NCI-H1417 (cell line): ENCODE measurements around the gene SEC16B.

Experiments used
- DNase-seq, 3 experiments: peaks; one replicate each; lab custom pipeline; 2025; lab: John Stamatoyannopoulos, UW

SEC16B gene

DNA sequence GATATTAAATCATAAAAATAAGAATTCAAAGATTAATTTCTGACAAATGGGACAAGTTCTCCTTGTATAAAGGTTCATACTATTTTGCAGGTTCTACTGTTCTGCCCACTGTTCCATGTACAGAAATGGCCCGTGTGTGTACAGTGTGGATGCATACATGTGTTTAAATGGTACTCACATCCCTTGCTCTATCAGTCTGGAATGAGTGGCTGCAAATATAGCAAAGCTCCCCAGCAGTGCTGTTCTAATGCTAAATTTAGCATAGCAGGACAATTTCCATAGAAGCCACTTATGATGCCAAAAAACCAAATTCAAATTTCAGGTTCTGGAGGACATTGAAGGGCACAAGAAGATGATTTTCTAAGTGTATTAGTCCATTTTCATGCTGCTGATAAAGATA, 9.4 kb upstream of the SEC16B start:
- no peak for DNase-seq

DNA sequence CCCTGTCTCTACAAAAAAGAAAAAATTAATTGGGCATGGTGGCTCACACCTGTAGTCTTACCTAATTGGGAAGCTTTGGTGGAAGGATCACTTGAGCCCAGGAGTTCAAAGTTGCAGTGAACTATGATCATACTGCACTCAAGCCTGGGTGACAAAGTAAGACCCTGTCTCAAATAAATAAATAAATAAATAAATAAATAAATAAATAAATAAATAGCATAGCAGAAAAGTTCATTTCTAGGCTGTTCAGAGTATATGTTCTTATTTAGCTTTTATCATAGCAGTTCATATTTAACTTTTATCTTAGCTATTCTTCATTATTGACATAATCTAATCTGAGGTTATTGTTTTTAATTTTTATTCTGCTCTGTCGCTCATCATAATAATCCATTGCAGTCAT, 8.7 kb upstream of the SEC16B start:
- no peak for DNase-seq

DNA sequence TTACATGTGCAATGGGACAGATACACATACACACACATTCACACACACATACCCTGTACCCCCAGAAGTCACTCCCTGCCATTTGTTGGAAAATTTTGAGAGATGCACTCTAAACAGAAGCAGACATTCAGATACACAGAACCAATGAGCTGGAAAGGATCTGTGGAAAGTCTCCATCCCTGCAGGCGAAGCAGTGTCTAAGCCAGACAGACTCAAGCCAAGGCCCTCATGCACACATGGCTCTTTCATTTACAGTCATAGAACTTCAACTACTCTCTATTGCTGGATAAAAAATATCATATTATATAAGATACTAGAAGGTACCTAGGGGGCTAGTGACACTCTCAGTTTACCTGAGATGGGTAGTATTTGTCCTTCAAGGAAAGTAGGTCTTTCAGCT, 7.3 kb upstream of the SEC16B start:
- DNase-seq: no peak

DNA sequence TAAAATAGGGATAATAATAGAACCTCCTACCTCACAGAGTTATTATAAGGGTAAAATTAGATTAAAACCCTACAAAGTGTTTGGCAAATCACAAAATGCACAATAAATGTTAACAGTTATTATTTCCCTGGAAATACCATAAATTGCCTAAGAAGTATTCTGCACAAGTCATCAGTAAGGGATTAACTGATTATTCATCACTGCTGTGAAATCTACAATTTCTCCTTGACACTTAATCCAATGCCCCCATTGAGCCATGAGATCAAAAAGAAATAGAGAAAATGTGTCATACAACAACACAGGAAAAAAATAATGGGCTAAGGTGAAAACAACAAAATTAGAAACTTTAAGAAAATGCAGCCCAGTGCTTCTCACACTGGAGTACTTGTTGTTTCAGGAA, 6.7 kb upstream of the SEC16B start:
- DNase-seq: no peak

DNA sequence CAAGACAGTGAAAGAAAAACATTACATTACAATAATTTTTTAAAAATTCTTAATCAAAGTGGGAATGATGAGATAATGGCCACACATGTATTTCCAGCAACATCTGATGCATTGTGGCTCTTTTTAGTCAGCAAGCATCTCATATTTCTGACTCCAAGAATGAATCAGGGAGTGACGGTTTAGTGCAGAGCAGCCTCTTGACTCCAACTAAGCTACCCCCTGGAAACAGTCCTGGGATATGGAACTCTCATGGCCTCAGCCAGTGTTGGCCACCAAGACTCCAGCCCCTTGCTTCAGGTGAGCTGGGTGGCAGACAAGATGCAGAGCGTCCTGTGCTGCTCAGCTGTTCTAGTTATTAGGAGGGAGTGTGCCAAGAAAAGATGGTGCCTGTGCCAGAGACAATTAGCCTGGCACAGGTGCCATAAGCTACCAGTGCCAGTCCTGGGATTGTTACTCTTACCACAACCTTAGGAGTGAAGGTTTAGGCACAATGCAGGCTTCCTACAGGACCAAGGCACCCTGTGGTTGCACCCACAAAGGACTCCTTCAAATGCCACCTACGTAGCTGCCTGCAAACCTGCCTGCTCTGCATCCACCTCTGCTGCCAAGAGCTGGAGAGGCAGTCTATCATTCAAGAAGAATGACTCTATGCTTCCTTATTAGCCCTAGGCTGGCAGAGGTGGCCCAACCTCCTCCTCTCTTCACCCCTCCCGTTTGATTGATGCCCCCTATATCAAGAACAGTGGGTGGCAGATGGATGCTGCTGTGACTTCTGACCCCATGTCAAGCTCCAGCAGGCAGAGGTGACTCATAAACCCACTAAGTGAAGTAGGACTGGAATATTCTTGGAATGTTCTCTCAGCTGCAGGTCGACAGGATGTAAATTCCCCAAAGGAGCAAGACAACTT, 6.0 kb upstream of the SEC16B start:
- no peak for DNase-seq

DNA sequence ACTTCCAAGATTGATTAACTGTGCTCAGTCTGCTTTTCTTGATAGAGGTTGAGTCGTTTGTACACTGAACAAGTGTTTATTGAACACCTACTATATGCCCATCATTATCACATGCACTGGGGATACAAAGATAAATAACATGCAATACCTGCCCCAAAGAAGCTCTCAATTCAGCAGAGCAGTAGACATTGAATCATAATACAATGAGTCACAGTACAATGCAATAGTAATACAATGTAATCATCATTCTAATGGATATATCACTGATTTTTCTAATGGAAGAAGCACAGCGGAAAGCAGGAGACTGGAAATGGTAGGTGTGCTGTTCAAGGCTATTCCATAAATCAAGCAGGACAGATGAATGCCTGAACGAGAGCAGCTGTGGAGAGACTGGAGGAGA, 3.7 kb upstream of the SEC16B start:
- no peak for DNase-seq

DNA sequence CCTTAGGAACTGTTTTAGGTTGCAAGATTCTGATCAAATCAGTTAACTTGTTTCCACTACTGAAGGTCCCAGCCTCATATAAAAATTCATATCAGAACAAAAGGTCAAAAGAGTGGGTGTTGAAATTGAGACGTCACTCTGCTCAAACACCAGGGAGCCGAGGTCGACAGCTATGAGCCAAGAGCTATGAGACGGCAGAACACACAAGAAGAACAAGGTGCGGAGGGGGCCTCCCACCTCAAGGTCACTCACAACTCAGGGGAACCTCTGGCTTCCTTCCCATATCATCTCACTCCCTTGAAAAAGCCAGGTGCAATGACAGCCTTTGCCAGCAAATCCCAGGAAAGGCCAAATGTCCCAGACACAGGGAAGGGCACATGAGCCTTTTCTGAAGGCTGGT, 749 bp downstream of the SEC16B start:
- no peak for DNase-seq

DNA sequence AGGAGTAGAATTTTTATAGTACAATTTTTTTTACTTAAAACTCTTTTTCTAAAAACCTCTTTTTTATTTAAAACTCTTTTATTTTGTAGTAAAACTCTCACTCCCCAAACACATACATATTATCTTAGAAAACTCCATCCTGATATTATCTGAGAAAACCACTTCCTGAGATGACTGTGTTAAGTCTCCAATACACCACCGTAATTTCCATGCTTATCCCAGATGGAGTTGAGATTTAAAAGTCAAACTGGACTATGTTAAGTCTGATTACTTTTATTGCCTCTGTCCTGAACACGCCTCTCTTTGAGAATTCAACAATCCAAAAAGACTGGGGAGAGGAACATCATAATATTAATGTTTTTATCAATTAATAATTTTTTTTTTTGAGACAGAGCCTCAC, 3.7 kb downstream of the SEC16B start:
- DNase-seq: no peak

DNA sequence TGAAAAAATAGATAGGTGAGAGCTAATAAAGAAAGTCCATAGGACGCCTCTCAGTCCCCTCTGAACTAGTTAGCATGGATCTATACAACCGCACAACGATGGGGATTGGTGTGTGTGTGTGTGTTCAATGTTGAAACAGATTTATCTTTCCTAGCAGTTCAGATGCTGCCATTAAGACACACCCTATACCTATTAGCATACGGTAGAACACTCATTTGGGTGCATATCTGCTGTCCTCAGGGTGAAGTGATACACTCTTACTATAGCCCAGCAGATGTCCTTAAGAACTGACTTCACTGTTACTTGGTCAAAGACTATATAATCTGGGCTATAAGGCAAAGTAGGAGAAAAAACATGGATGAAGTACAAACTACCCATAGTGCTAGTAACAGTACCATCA, 4.6 kb downstream of the SEC16B start:
- DNase-seq: no peak

DNA sequence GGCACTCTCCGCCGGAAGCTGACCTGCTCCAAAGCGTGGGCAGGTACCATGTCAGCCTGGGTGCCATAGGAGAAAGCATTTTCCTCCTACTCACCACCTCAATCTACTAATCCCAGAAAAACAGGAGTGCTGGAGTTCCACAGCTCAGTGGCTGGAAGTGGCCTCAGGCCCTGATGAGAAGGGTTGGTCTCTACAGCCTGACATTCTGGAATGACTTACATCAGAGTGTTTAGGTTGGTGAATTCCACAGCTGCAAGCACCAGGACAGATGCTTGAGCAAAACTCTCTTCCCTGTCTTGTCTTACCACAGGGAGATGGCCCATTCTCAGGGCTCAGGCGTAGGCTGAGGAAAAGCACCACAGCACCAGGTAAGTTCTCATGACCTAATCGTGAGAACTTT, 5.5 kb downstream of the SEC16B start:
- DNase-seq: no peak

DNA sequence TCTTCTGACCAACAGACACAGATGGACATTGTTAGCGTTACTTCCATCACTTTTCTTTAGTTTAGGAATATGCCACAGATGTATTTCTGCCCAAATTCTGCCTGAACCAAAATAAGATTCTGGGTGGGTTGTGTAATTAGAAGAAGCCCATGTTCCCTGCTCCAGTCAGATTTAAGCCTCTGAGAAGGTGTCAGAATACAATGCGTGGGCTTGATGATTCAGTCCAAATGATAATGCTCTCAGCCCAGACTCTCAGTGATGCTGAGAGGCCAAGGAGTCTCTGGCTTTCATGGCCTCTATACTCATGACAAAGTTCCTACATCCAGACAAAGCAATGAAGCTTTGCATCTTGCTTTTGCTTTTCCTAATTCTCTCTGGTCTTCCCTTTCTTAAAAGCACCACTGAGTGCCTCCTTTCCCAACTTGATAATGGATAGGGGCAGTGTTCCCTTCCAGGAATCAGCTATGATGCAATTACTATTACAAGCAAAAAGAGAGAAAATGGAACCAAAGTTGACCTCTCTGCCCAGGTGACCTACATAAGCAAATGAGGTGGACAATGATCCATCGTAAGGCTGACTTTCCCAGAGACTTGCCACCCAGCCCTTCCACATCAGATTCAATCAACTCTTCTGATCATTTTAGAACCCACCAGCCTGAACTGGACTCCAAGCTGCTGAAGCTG, 8.8 kb downstream of the SEC16B start:
- no peak for DNase-seq

DNA sequence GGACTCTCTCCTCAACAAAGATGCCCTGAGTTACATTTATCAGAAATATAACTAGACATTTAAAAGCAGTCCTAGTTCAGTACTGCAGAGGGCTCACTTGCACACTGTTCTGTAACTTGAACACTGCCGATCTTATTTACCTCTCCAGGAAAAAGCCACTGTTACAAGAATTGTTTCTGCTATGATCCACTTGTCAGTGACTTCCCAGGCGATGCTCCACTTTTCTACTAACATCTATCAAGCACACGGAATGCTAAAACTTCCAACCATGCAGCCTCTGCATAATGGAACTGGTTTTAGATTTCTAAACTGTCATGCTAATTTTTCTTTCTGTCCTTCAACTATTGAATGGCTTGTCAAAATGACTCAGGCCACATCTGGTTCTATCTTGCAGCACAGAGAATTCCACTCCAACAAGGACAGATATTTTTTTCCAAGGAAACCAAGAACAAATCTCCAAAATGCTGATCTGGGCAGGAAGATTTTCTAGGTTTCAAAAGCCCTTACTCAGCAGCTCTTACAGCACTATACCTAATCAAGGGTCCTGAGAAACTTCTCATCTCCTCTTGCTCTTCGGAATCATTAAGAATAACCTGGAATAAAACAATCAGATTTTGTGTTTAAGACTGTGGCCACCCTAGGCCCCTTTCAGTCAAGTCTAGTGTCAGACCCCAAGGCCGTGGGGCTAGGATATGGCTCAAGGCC, 9.9 kb downstream of the SEC16B start:
- DNase-seq: peak in 1 of 3 experiments; percentile 39

DNA sequence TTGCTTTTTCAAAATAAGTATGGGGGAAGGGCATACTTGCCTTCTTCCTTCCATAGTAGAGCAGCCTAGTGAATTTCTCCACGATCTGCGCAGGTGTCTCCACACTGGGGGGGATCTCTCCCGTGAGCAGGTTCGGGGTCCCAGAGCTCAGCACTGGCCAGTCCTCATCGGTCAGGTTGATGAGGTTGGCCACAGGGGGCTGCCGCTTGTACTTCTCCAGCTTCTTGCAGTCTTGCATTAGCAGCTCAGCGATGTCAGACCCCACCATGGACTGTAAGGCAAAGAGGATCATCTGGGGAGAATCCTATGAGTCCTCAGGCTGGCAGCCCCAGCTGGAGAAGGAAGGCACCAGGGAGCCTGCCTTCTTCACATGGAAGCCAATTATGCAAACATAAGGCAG, 11.8 kb downstream of the SEC16B start:
- DNase-seq: no peak

DNA sequence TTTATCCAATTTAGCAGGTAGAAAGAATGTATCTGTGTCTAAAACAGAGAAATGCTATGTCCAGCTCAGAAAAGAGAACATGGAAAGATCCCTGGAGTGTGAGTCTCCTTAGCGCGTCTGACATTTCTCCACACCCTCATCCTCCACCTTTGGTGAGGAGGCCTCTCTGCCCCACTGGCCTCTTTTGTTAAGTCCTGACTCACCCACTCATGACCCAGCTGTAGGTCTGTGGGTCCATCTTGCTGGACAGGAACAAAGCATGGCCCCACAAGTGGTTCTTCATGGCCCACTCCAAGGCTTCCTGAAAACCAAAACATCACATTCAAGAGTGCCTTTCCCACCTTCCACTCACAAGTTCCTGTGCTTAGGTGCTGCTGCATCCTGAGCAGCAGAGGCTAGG, 15.8 kb downstream of the SEC16B start:
- DNase-seq: no peak

DNA sequence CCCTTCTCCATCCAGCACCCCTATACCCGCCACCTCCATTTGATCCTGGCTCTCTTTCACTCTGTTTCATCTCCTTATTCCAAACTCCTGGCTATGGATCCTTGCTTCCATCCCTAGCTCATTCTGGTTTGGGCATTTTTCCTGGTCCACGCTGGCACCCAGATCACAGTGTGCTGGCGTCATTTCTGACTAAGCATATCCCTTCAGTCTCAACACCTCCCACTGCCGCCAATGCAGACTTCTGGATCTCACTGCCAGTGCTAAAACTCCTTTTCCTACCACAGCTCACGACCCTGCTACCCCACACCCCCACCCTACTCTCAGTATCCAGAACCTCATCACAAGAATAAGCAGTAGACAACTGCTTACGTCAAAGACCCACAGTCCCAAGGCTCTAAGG, 16.3 kb downstream of the SEC16B start:
- DNase-seq: no peak

DNA sequence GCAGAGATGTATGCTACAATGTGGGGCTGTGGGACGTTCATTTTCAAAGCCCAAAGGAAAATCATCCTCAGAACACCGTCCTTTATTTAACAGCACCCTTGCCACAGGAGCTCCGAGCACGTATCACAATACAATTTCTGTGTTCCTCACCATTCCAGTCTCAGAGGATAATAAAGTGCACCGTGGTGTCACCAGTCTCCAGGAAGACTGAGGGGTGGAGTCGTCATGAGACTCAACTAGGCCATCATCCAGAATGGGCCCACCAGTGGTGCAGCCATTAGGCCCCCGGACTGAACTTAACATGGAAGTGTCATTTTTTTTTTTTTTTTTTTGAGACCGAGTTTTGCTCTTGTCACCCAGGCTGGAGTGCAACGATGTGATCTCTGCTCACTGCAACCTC, 17.2 kb downstream of the SEC16B start:
- no peak for DNase-seq

DNA sequence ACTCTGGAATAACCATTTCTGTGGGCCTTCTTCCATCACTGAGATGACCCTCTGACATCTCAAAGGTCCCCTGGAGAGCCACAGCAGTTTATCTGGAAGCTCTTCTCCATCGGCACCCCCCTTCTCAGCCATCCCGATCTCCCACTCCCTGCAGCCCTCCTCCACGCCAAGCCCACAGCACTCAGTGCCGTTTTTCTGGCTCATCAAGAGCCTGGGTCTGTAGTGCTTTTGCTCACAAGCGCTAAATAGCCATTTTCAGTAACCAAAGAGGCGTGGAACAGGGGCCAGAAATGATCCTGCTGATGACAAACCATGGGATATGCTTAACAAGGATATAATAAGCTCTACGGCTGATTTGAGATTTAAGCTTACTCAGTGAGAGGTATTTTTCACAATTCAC, 17.6 kb downstream of the SEC16B start:
- DNase-seq: no peak

DNA sequence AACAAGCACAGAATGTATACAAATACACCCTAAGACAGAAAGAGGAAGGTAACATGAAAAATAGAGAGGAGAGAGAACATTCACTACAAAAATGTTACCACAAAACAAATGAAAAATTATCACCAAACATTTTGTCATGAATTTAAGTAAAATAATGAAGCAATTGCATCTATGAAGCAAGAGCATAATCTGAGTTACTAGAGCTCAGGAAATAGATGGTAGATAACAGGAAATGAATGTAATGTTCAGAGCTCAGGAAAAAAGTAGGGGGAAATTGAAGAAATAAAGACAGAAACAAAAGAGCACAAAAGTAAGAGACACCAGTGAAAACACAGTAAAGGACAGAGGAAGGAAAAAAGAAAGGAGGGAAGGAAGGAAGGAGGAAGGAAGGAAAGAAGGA, 19.4 kb downstream of the SEC16B start:
- DNase-seq: no peak

DNA sequence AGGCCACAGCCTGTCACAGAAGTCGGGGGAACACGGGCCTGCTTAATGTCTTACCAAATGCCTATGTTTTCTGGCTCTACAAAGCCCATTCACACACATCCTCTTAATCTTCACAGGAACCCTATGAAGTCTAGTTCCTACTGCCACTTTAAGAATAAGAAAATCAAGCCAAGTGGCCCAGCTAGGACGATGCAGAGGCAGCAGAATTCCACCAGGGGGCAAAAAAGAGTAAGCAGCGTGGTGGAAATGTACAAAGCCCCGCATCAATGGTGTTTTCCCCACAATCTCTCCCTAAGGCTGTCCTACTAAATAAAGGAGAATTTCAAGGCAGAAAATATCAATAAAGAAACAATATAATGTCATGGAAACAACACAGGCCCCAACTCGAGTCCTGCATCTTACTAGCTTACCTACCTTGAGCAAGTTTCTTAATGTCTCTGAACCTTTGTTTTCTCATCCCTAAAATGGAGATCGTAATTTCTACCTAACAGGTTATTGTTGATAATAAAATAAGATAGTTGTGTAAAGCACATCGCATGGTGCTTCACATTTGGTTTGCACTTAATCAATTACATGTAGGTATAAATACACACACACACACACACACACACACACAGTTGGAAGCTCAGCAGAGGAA, 21.4 kb downstream of the SEC16B start:
- peak; percentile 47 to 89 (median 82) for DNase-seq

DNA sequence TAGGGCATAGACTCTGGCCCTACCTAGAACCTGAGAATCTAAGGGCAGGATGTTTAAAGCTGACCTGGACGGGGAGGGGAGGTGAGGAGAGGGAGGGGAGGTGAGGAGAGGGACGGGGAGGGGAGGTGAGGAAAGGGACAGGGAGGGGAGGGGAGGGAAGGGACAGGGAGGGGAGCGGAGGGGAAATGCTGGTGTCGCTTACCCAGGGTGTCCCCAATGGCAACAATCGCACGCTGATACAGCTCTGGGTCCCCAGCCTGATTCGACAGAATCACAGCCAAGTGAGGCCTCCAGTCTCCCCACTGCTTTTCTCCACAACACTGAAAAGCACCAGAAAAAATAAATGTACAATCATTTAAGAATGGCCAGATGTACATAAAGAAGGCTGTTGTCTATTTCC, 22.2 kb downstream of the SEC16B start:
- no peak for DNase-seq

DNA sequence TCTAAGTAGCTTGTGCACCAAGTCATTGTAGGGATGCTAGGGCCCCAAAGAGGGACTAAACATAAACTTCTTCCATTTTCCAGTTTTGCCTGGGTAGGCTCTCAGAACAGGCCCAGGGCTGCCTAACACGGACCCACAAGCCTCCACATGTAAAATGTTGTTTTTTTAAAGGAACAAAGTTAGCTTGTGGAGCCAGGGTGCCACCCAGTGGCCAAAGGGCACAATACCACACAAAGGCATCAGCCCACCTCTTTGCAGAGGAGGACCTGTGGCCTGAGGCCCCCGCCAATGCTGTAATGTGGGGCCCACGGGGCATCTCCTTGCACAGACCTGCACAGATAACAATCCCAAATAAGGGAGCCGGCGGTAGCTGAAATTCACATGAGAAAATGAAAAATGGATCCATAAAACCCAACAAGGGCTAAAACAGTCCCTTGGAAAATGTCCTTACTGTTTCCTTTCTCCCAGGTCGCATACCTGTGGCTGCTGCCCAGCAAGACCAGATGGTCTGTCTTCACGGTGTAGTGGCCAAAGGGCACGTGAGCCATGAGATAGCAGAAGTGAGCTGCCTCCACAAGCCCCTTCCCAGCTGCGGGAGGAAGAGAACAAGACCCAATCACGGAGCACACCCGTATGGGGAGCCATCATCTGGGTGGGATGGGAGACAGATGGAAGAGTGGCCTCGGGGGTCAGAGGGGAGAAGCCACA, 23.8 kb downstream of the SEC16B start:
- DNase-seq: peak; percentile 59 to 93 (median 80)
